Muscle layer of duodenum (tissue), 2 donors: ENCODE measurements around the gene MAP6.

Experiments
- H3K27ac ChIP-seq: one replicate; pipeline ENCODE4 v1.7.0; 2013; ENCODE audit warnings: mild to moderate bottlenecking, low read length
- H3K27me3 ChIP-seq: one replicate; pipeline ENCODE4 v1.7.0; 2013; ENCODE audit warnings: low read depth, mild to moderate bottlenecking, control low read depth, low read length
- H3K36me3 ChIP-seq, 2 donors: one replicate each; pipeline ENCODE4 v1.7.0; 2013; ENCODE audit warnings: low read length in 2 of 2, control low read depth in 1 of 2, mild to moderate bottlenecking in 1 of 2; ENCODE audit not compliant: insufficient read depth in 2 of 2, control insufficient read depth in 1 of 2
- H3K4me1 ChIP-seq, 2 donors: one replicate each; pipeline ENCODE4 v1.7.0; 2013; ENCODE audit warnings: low read length in 2 of 2, mild to moderate bottlenecking in 2 of 2, control low read depth in 1 of 2, moderate library complexity in 1 of 2; ENCODE audit not compliant: insufficient read depth in 2 of 2, control insufficient read depth in 1 of 2
- H3K4me3 ChIP-seq, 2 donors: one replicate each; pipeline ENCODE4 v1.7.0; 2013; ENCODE audit warnings: low read length in 2 of 2, low read depth in 1 of 2, mild to moderate bottlenecking in 1 of 2
- H3K9me3 ChIP-seq, 2 donors: one replicate each; pipeline ENCODE4 v1.7.0; 2013; ENCODE audit warnings: low read length in 2 of 2, control low read depth in 1 of 2, mild to moderate bottlenecking in 1 of 2; ENCODE audit not compliant: control insufficient read depth in 1 of 2
- donor health status: healthy.

Gene MAP6

GRCh38 chr11:75554258-75555022 is 114.4 kb downstream of the MAP6 start:
- Histone ChIP-seq H3K4me1 (peaks cover 21 to 53% of the 10 kb centered on the region in 2 donors), H3K27ac (peak overlapping the region; percentile 84), H3K36me3 (no peaks in the 10 kb centered on the region), H3K9me3 (no peaks in the 10 kb centered on the region), H3K4me3 (peak overlapping the region; percentile 28 to 29), H3K27me3 (no peaks in the 10 kb centered on the region)

- Histone ChIP-seq H3K27me3 (no peaks in the 10 kb centered on the region), H3K4me3 (peak overlapping the region in 1 of 2 donors; percentile 29), H3K9me3 (no peaks in the 10 kb centered on the region), H3K4me1 (peaks cover 15 to 47% of the 10 kb centered on the region in 2 donors), H3K36me3 (no peaks in the 10 kb centered on the region), H3K27ac (peak overlapping the region; percentile 80)
Measured at GRCh38 chr11:75553889-75554257, 115.0 kb downstream of the MAP6 start.

GRCh38 chr11:75553182-75553581 is 115.7 kb downstream of the MAP6 start:
- Histone ChIP-seq H3K27me3 (no peaks in the 10 kb centered on the region), H3K4me1 (peaks cover 12 to 40% of the 10 kb centered on the region in 2 donors), H3K27ac (peak overlapping the region; percentile 80), H3K36me3 (no peaks in the 10 kb centered on the region), H3K4me3 (no peak overlapping the region), H3K9me3 (no peaks in the 10 kb centered on the region)

GRCh38 chr11:75549370-75549958 is 119.4 kb downstream of the MAP6 start:
- H3K27me3 ChIP-seq: no peaks in the 10 kb centered on the region
- no peak overlapping the region for H3K4me3 ChIP-seq
- no peak overlapping the region for H3K27ac ChIP-seq
- H3K36me3 ChIP-seq: no peaks in the 10 kb centered on the region
- H3K9me3 ChIP-seq: no peaks in the 10 kb centered on the region
- peaks cover 5 to 20% of the 10 kb centered on the region in 2 donors for H3K4me1 ChIP-seq

- Histone ChIP-seq H3K4me1 (peaks cover under 1 to 13% of the 10 kb centered on the region in 2 donors), H3K9me3 (no peaks in the 10 kb centered on the region), H3K27ac (no peak overlapping the region), H3K4me3 (no peak overlapping the region), H3K36me3 (no peaks in the 10 kb centered on the region), H3K27me3 (no peaks in the 10 kb centered on the region)
Measured at GRCh38 chr11:75548595-75549272, 120.1 kb downstream of the MAP6 start.

GRCh38 chr11:75547617-75548058 is 121.2 kb downstream of the MAP6 start:
- Histone ChIP-seq H3K9me3 (no peaks in the 10 kb centered on the region), H3K36me3 (no peaks in the 10 kb centered on the region), H3K4me3 (peak overlapping the region in 1 of 2 donors; percentile 15), H3K4me1 (peaks cover 0 to 6% of the 10 kb centered on the region in 2 donors), H3K27ac (no peak overlapping the region), H3K27me3 (no peaks in the 10 kb centered on the region)

- H3K4me3 ChIP-seq: no peak overlapping the region
- H3K4me1 ChIP-seq: peaks cover 0 to 6% of the 10 kb centered on the region in 2 donors
- H3K27ac ChIP-seq: no peak overlapping the region
- no peaks in the 10 kb centered on the region for H3K9me3 ChIP-seq
- H3K36me3 ChIP-seq: no peaks in the 10 kb centered on the region
- H3K27me3 ChIP-seq: no peaks in the 10 kb centered on the region
Measured at GRCh38 chr11:75547177-75547576, 121.7 kb downstream of the MAP6 start.

- Histone ChIP-seq H3K4me1 (peaks cover 0 to 6% of the 10 kb centered on the region in 2 donors), H3K36me3 (no peaks in the 10 kb centered on the region), H3K4me3 (no peak overlapping the region), H3K27me3 (no peaks in the 10 kb centered on the region), H3K9me3 (no peaks in the 10 kb centered on the region), H3K27ac (no peak overlapping the region)
Measured at GRCh38 chr11:75543806-75544205, 125.0 kb downstream of the MAP6 start.

GRCh38 chr11:75542088-75542438 is 126.8 kb downstream of the MAP6 start:
- H3K27me3 ChIP-seq: no peaks in the 10 kb centered on the region
- no peaks in the 10 kb centered on the region for H3K4me1 ChIP-seq
- H3K4me3 ChIP-seq: no peak overlapping the region
- H3K27ac ChIP-seq: no peak overlapping the region
- no peaks in the 10 kb centered on the region for H3K9me3 ChIP-seq
- no peaks in the 10 kb centered on the region for H3K36me3 ChIP-seq

- Histone ChIP-seq H3K36me3 (no peaks in the 10 kb centered on the region), H3K9me3 (no peaks in the 10 kb centered on the region), H3K4me3 (no peak overlapping the region), H3K4me1 (no peaks in the 10 kb centered on the region), H3K27ac (no peak overlapping the region), H3K27me3 (no peaks in the 10 kb centered on the region)
Measured at GRCh38 chr11:75541193-75542087, 127.4 kb downstream of the MAP6 start.
